ENCODE results near the gene ANKS1B. TPM values are rescaled to one million over a fixed set of nuclear protein-coding genes. Genes with fewer than 3 reads are reported as not detected.

The ANKS1B gene
- polyA plus RNA-seq, 6 donors from 2014 or later = not detected

DNA sequence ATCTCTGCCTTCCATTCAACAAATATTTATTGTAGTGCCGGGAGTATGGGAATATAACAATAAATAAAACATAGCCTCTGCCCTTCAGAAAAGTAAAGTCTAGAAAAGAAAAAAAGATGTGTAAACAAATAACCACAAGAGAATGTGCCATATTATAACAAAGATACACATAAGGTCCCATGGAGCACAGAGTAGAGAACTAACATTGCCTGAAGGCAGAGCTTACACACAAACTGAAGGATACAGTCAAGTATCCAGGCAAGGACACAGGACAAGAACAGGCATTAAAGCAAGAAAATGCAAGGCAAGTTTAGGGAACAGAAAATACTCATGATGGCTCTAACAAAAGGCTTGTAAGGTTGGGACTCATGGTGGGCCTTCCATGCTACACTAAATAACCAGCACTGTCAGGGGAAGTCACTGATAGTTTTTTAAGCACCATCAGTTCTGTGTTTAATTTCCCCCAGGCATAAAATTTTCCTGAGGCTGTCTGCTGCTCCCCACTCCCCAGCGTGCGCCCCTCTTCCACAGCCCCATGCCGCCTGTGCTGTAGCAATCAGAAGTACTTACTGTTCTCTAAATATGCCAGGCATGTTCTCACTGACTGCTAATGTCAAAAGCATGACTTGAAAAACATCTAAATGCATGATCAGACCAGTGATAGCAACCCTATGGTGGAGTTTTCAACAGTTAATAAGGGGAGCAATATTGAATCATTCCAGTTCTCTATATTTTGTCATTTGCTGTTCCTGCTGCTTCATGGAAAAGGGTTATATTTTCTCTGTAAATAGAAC lies 77.8 kb downstream of the ANKS1B start:
- Mint-ChIP-seq H3K27me3 (no peaks in the 10 kb centered on the region), H3K4me1 (no peaks in the 10 kb centered on the region), H3K36me3 (no peaks in the 10 kb centered on the region), H3K4me3 (no peak overlapping the region), H3K27ac (no peak overlapping the region), H3K9me3 (peaks cover 0 to 4% (median 0%) of the 10 kb centered on the region in 7 donors)
- DNase-seq (no peak), ATAC-seq (ENCODE audit: low read depth in 2 of 2) (no peak)

GRCh38 chr12:99901181-99901580 lies 83.6 kb downstream of the ANKS1B start:
- DNase-seq (no peak), ATAC-seq (ENCODE audit: low read depth in 2 of 2) (no peak)
- peaks cover 0 to 8% (median 0%) of the 10 kb centered on the region in 7 donors for H3K9me3 Mint-ChIP-seq
- no peaks in the 10 kb centered on the region for H3K36me3 Mint-ChIP-seq
- H3K27me3 Mint-ChIP-seq = no peaks in the 10 kb centered on the region
- H3K4me3 Mint-ChIP-seq = no peak overlapping the region
- H3K4me1 Mint-ChIP-seq = no peaks in the 10 kb centered on the region
- no peak overlapping the region for H3K27ac Mint-ChIP-seq

GRCh38 chr12:99898645-99899044 lies 86.1 kb downstream of the ANKS1B start:
- H3K9me3 Mint-ChIP-seq = peaks cover 0 to 14% (median 0%) of the 10 kb centered on the region in 7 donors
- no peaks in the 10 kb centered on the region for H3K36me3 Mint-ChIP-seq
- H3K4me3 Mint-ChIP-seq = no peak overlapping the region
- ATAC-seq (ENCODE audit: low read depth in 2 of 2) = no peak
- DNase-seq = no peak
- H3K4me1 Mint-ChIP-seq = no peaks in the 10 kb centered on the region
- H3K27me3 Mint-ChIP-seq = no peaks in the 10 kb centered on the region
- no peak overlapping the region for H3K27ac Mint-ChIP-seq

DNA sequence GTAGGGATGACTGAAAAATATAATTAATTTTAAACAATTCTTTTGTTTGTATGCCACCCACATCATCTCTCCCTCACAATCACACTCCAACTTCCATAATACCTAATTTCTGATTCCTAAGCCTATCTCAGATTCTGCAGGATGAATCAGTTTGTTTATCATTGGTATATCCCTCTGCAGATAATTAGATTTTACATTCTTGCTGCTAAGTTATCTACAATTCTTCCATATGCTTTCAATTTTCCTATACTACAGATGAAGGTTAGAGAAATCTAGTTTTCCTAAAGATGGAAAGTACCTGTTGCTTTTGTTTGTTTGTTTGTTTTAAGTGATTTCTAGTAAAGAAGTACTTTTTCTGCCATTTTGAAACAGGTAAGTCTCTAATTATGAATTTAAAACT lies 105.3 kb downstream of the ANKS1B start:
- no peak for DNase-seq
- no peak overlapping the region for H3K4me3 Mint-ChIP-seq
- peaks cover 0 to 6% (median 3%) of the 10 kb centered on the region in 7 donors for H3K9me3 Mint-ChIP-seq
- ATAC-seq (ENCODE audit: low read depth in 2 of 2) = no peak
- no peaks in the 10 kb centered on the region for H3K4me1 Mint-ChIP-seq
- H3K27ac Mint-ChIP-seq = no peak overlapping the region
- H3K36me3 Mint-ChIP-seq = no peaks in the 10 kb centered on the region
- no peaks in the 10 kb centered on the region for H3K27me3 Mint-ChIP-seq

- no peak overlapping the region for H3K4me3 Mint-ChIP-seq
- H3K4me1 Mint-ChIP-seq = no peaks in the 10 kb centered on the region
- DNase-seq = no peak
- no peak for ATAC-seq (ENCODE audit: low read depth in 2 of 2)
- H3K27ac Mint-ChIP-seq = no peak overlapping the region
- no peaks in the 10 kb centered on the region for H3K27me3 Mint-ChIP-seq
- peaks cover 2 to 11% (median 4%) of the 10 kb centered on the region in 7 donors for H3K9me3 Mint-ChIP-seq
- no peaks in the 10 kb centered on the region for H3K36me3 Mint-ChIP-seq
Observed at GRCh38 chr12:99875081-99875480, 109.7 kb downstream of the ANKS1B start.

DNA sequence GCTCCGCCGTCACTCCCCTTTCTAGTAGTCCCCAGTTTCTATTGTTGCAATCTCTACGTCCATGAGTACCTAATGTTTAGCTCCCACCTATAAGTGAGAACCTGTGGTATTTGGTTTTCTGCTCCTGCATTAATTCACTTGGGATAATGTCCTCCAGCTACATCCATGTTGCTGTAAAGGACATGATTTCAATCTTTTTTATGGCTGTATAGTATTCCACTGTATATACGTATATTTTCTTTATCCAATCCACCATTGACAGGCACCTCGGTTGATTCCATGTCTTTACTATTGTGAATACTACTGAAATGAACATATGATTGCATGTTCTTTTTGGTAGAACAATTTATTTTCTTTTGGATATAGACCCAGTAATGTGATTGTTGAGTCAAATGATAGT lies 114.7 kb downstream of the ANKS1B start:
- H3K36me3 Mint-ChIP-seq = no peaks in the 10 kb centered on the region
- H3K4me3 Mint-ChIP-seq = no peak overlapping the region
- DNase-seq (no peak), ATAC-seq (ENCODE audit: low read depth in 2 of 2) (no peak)
- peaks cover 4 to 14% (median 7%) of the 10 kb centered on the region in 7 donors for H3K9me3 Mint-ChIP-seq
- H3K4me1 Mint-ChIP-seq = no peaks in the 10 kb centered on the region
- no peaks in the 10 kb centered on the region for H3K27me3 Mint-ChIP-seq
- no peak overlapping the region for H3K27ac Mint-ChIP-seq

GRCh38 chr12:99861731-99862130 lies 123.0 kb downstream of the ANKS1B start:
- H3K4me1 Mint-ChIP-seq = no peaks in the 10 kb centered on the region
- H3K4me3 Mint-ChIP-seq = no peak overlapping the region
- peaks cover 0 to 9% (median 0%) of the 10 kb centered on the region in 7 donors for H3K9me3 Mint-ChIP-seq
- no peak overlapping the region for H3K27ac Mint-ChIP-seq
- H3K36me3 Mint-ChIP-seq = no peaks in the 10 kb centered on the region
- no peaks in the 10 kb centered on the region for H3K27me3 Mint-ChIP-seq
- DNase-seq = no peak
- no peak for ATAC-seq (ENCODE audit: low read depth in 2 of 2)

- ATAC-seq (ENCODE audit: low read depth in 2 of 2) (no peak), DNase-seq (no peak)
- Mint-ChIP-seq H3K27ac (no peak overlapping the region), H3K4me3 (no peak overlapping the region), H3K9me3 (peaks cover 0 to 9% (median 2%) of the 10 kb centered on the region in 7 donors), H3K27me3 (no peaks in the 10 kb centered on the region), H3K36me3 (no peaks in the 10 kb centered on the region), H3K4me1 (no peaks in the 10 kb centered on the region)
Observed at GRCh38 chr12:99859126-99859525, 125.6 kb downstream of the ANKS1B start.

GRCh38 chr12:99852666-99853065 lies 132.1 kb downstream of the ANKS1B start:
- no peaks in the 10 kb centered on the region for H3K36me3 Mint-ChIP-seq
- H3K9me3 Mint-ChIP-seq = peaks cover 0 to 8% (median 3%) of the 10 kb centered on the region in 7 donors
- ATAC-seq (ENCODE audit: low read depth in 2 of 2) = no peak
- no peak for DNase-seq
- H3K4me3 Mint-ChIP-seq = no peak overlapping the region
- H3K27ac Mint-ChIP-seq = no peak overlapping the region
- H3K4me1 Mint-ChIP-seq = no peaks in the 10 kb centered on the region
- peaks cover 0 to 3% (median 0%) of the 10 kb centered on the region in 3 donors for H3K27me3 Mint-ChIP-seq

DNA sequence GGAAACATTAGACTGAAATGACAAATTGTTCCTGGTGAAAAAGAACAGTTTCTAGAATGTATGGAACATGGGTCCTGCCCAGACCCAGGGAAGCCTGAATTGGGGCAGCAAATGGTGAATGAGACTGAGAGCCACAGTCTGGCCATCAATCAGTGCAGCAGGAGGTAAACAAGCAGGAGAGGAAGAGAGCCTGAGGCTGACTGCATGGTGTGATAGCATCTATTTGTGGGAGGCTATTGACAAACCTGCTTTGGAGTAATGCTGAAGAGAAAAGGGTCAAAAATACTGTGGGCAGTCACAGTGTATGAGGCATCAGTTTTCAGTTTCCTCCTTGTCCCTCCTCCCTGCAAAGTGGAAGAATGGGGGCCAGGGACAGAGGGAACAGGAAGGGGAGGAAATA lies 136.8 kb downstream of the ANKS1B start:
- Mint-ChIP-seq H3K9me3 (peaks cover 0 to 22% (median 9%) of the 10 kb centered on the region in 7 donors), H3K4me3 (peak overlapping the region in 1 of 8 donors; percentile 1)
- no peak for ATAC-seq (ENCODE audit: low read depth in 2 of 2)

DNA sequence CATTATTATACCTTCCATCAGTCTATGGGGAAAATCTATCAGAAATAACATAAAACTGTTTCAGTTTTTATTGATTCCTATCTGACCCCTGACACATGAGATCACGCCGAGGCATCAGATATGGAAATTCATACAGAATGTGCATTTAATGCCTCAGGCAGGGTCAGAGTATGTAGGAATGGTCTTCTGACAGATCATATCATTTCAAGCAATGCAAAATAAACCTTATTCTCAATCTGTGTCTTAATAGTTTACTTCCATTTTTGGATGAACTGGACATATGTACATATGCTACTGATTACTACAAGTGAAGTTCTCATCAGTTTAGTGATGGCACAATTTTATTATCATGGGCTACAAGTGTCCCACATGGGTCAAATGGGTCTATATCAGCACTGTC lies 150.0 kb downstream of the ANKS1B start:
- DNase-seq (no peak), ATAC-seq (ENCODE audit: low read depth in 2 of 2) (no peak)
- Mint-ChIP-seq H3K4me1 (no peaks in the 10 kb centered on the region), H3K27me3 (no peaks in the 10 kb centered on the region), H3K27ac (no peak overlapping the region), H3K9me3 (no peaks in the 10 kb centered on the region), H3K36me3 (no peaks in the 10 kb centered on the region), H3K4me3 (no peak overlapping the region)

More for the DNA sequence above, 136.8 kb downstream of the ANKS1B start:
- no peak for DNase-seq
- H3K27ac Mint-ChIP-seq = peak overlapping the region in 1 of 6 donors; percentile 45
- no peaks in the 10 kb centered on the region for H3K4me1 Mint-ChIP-seq
- H3K36me3 Mint-ChIP-seq = no peaks in the 10 kb centered on the region
- H3K27me3 Mint-ChIP-seq = peaks cover 0 to 8% (median 5%) of the 10 kb centered on the region in 3 donors

GRCh38 chr12:99833397-99833796 lies 151.3 kb downstream of the ANKS1B start:
- ATAC-seq (ENCODE audit: low read depth in 2 of 2) (no peak), DNase-seq (no peak)
- Mint-ChIP-seq H3K36me3 (no peaks in the 10 kb centered on the region), H3K4me1 (no peaks in the 10 kb centered on the region), H3K9me3 (no peaks in the 10 kb centered on the region), H3K4me3 (no peak overlapping the region), H3K27ac (no peak overlapping the region), H3K27me3 (no peaks in the 10 kb centered on the region)

GRCh38 chr12:99824900-99825542 lies 159.7 kb downstream of the ANKS1B start:
- no peak overlapping the region for H3K27ac Mint-ChIP-seq

DNA sequence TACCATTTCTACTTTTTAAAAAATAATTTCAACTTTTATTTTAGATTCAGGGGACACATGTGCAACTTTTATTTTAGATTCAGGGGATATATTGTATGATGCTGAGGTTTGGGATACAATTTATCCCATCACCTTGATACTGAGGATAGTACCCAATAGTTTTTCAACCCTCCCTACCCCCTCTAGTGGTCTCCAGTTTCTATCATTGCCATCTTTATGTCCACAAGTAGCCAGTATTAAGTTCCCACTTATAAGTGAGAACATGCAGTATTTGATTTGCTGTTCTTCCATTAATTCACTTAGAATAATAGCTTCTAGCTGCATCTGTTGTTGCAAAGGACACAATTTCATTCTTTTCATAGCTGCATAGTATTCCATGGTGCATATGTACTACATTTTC lies 162.5 kb downstream of the ANKS1B start:
- no peaks in the 10 kb centered on the region for H3K9me3 Mint-ChIP-seq
- no peak overlapping the region for H3K27ac Mint-ChIP-seq
- H3K4me1 Mint-ChIP-seq = no peaks in the 10 kb centered on the region
- no peaks in the 10 kb centered on the region for H3K27me3 Mint-ChIP-seq
- ATAC-seq (ENCODE audit: low read depth in 2 of 2) = no peak
- DNase-seq = no peak
- no peaks in the 10 kb centered on the region for H3K36me3 Mint-ChIP-seq
- no peak overlapping the region for H3K4me3 Mint-ChIP-seq

More at GRCh38 chr12:99824900-99825542, 159.7 kb downstream of the ANKS1B start:
- H3K4me1 Mint-ChIP-seq = no peaks in the 10 kb centered on the region
- DNase-seq (no peak), ATAC-seq (ENCODE audit: low read depth in 2 of 2) (no peak)
- H3K4me3 Mint-ChIP-seq = no peak overlapping the region
- H3K27me3 Mint-ChIP-seq = no peaks in the 10 kb centered on the region
- H3K36me3 Mint-ChIP-seq = no peaks in the 10 kb centered on the region
- H3K9me3 Mint-ChIP-seq = no peaks in the 10 kb centered on the region

All from naive B cell (primary cell).